HG03139 (cell line): ENCODE data around the gene KCND2.
"Not testable (repeated sequence)": the region's sequence is repeated elsewhere in the genome, so short reads cannot be mapped to it uniquely, and the experiment has no call there.

Experiments used
- ATAC-seq: cut with Tn5 transposase; IDR thresholded peaks from one replicate; pipeline ENCODE4 v1.9.1; 2021; ENCODE audit not compliant: unreplicated experiment

KCND2 gene

DNA sequence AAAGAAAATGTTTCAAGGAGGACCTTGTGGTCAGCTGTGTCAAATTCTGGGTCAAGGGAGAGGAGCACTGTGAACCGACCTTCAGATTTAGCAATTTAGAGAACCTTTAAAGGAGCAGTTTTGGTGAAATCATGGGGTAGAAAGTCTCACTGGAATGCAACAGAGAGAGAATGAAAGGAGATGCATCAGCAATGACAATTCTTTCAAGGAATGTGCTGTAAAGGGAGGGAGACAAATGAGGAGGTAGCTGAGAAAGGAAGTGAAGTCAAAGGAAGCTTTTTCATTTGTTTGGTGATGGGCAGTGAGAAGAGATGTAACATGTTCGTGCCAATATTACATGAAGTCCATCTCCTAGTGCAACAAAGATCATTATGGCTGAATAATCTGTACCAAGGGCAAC is 418.9 kb downstream of the KCND2 start:
- ATAC-seq, result no peak

- no peak for ATAC-seq
Observed at GRCh38 chr7:120695848-120696247, 422.9 kb downstream of the KCND2 start.

GRCh38 chr7:120700796-120701195 is 427.8 kb downstream of the KCND2 start:
- no peak for ATAC-seq

DNA sequence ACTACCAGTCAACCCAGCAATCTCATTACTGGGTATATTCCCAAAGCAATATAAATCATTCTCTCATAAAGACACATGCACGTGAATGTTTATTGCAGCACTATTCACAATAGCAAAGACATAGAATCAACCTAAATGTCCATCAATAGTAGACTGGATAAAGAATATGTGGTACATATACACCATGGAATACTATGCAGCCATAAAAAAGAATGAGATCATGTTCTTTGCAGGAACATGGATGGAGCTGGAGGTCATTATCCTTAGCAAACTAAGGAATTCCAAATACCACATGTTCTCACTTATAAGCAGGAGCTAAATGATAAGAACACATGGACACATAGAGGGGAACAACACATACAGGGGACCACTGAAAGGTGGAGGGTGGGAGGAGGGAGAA is 429.4 kb downstream of the KCND2 start:
- not testable (repeated sequence) for ATAC-seq

GRCh38 chr7:120703585-120704240 is 430.7 kb downstream of the KCND2 start:
- ATAC-seq, result no peak

GRCh38 chr7:120709252-120709971 is 436.4 kb downstream of the KCND2 start:
- ATAC-seq, result no peak

- ATAC-seq, result no peak
Observed at GRCh38 chr7:120709972-120710320, 437.0 kb downstream of the KCND2 start.

DNA sequence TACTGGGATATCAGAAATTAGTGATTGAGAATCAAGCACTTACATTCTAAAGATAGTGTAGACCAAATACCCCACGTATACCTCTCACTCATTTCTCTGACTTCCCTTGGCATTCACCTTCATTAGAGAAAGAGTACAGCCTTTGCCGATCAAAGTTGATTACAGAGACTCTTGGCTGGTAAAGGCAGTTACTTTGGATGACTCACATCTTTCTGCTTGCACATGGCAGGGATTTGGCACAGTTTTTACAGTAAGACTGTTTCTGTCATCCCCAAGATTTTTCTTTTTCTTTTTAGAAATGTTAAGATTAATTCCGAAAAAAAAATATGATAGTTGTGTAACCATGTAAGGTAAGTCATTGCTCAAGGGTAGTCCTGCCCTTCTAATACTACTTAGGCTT is 442.0 kb downstream of the KCND2 start:
- ATAC-seq, result no peak

GRCh38 chr7:120716307-120716706 is 443.3 kb downstream of the KCND2 start:
- no peak for ATAC-seq

DNA sequence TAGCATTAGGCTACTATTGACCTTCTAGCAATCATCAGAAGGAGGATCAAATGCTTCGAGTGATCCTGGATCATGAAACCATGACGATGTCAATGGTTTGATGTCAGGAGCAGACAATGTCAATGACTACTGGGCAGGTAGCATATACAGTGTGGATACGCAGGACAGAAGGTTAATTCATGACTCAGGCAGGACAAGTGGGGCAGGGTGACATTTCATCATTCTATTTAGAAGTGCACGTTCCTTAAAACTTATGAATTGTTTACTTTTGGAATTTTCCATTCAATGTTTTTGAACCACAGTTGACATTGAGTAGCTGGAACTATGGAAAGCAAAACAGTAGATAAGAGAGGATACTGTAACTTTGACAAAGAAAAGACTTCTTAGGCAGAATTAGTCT is 444.2 kb downstream of the KCND2 start:
- ATAC-seq, result no peak

GRCh38 chr7:120718361-120718760 is 445.4 kb downstream of the KCND2 start:
- no peak for ATAC-seq

DNA sequence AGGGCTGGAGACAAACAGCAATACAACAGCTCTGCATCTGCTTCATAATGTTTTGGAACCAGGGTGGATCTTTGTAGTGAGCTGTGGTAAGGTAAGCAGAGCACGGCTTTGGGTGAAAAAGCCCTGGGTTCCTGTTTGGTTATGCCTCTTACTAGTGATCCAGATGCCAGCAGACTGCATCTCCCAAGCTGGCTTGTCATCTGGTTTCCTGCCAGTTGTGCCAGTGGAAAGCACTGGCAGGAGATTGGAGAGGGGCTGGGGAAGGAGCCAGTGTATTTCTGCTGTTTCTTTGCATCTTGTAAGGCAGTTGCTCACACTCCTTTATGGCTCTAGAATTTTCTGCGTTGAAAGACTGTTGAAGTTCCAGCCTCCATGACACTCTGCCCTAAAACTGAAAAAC is 447.3 kb downstream of the KCND2 start:
- no peak for ATAC-seq

- ATAC-seq, result no peak
Observed at GRCh38 chr7:120723465-120724385, 450.8 kb downstream of the KCND2 start.

GRCh38 chr7:120724448-120724847 is 451.5 kb downstream of the KCND2 start:
- ATAC-seq, result no peak

- ATAC-seq, result no peak
Observed at GRCh38 chr7:120724955-120725354, 452.0 kb downstream of the KCND2 start.

GRCh38 chr7:120725376-120726039 is 452.5 kb downstream of the KCND2 start:
- ATAC-seq, result no peak

DNA sequence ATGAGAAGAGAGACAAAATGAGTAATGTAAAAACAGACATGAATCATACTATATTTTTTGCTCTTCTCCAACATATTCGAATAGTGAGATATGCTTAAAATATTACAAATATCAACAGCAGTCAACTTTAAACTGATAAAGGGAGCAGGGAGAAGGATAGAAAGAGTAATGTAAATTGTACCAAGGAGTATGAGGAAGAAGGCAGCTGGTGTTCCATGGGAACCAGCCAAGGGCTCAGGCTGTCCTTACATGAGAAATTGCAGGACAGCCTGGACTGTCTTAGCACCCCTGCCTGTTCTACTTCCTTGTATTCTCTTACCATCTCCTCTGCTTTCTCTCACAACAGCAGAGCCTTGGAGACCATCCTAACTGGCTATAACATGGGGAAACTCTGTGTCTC is 456.3 kb downstream of the KCND2 start:
- no peak for ATAC-seq

- no peak for ATAC-seq
Observed at GRCh38 chr7:120731271-120731670, 458.3 kb downstream of the KCND2 start.

- ATAC-seq, result no peak
Observed at GRCh38 chr7:120732256-120732655, 459.3 kb downstream of the KCND2 start.

DNA sequence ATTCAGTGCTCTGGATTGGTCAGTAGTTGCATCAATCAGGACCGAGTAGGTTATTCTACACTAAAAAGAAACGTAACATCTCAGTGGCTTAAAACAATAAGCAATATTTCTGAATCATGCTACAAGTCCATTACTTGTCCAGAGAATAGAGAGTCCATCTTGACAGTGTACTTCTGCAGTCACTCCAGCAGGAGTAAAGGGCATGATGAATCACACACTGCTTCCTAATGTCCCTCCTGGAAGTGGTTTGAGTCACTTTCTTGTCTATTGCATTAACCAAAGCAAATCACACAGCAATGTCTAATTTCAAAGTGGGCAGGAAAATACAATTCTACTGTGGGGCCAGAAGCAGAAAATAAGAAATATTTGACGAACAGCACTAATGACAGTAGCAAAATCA is 460.2 kb downstream of the KCND2 start:
- no peak for ATAC-seq

DNA sequence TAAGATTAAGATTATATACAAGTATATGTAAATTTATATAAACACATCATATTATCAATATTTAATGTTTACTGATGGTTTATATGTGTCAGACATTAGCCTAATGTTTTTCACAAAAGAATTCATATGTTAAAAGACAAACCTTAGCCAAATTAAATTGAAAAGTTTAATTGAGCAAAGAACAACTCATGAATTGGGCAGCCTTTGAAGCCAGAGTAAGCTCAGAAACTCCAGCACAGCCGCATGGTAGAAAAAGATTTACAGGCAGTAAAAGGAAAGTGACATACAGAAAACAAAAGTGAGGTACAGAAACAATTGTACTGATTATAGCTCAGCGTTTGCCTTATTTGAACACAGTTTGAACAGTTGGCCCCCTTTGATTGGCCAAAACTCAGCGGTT is 460.9 kb downstream of the KCND2 start:
- ATAC-seq, result no peak
